ENCODE results near the gene GNE.
A peak's percentile ranks its signal among the peaks of the same experiment; 100 is the strongest.

GNE gene

DNA sequence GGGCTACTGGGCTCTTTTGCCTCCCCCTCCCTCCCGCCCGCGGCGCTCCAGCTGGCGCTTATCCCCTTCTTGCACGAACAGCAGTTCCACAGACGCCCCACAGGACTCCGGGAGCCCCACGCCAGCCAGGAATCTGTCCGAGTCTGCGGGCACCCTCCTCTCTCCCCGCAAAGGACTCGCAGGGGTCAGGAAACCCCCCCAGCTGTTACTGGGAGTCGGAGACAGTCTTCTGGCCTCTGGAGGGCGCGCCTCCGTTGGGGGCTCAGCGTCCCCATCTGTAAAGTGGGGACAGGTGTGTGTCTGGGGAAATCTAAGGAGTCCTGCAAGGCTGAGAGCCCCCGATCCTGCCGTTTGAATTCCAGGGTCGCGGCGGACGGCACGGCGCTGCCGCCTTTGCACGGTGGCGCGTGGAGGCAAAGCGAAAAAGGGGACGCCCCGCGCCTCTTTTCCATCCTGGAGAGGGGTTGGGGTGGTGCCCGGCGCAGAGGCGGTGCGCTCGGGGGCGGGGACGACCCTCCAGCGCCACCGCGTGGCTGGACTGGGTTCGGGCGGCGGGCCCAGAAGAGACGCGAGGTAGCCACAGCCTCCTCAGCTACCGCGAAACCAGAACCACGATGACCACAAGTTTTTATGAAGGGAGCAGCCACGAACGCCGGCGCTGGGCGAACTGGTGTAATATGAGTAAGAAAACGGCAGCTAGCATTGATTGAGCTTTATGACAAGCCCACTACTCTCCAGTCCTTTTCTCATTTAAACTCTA, 91.9 kb downstream of the GNE start:
- peak; percentile 86 to 91 (median 90) for DNase-seq

DNA sequence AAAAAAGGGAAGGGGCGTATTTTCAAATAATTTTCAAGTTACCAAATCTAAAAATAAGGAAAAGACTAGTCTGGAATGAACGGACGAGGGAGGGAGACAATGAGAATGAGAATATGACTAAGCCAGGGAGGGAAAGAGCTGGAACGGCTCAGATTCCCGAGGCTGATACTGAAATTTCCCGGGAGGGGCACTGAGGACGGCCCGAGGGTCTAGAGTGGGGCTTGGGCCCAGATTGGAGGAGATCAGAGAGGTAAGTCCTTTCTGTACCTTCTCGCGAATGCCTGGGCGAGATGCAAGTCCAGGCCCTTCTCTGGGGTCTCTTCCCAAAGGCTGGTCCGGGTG, 92.5 kb downstream of the GNE start:
- no peak for DNase-seq

DNA sequence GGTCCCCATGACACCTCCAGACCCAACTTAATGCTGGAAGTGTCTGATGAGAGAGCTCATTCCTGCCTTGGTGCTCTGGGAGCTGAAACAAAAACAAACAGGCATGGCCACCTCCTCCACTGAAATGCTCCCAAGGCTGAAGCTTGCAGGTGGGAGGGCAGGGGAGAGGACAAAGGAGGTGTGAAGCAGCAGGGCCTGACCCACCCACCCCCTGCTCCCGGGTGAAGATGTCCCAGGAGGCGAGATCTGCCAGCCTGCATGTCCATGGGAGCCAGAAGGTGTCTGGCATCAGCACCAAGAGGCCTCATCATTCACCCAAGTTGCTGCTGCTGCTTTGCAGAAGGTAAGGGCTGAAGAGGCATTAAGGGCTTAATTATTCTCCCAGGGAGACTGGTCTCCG, 93.3 kb downstream of the GNE start:
- no peak for DNase-seq
